Measurements from ENCODE around the gene TERB1. TPM values are rescaled to one million over a fixed set of nuclear protein-coding genes. Genes with fewer than 3 reads are reported as not detected.

Gene TERB1
- total and polyA plus RNA-seq, 2 experiments from 2014 or later, result 0.07 TPM; not detected in 1

DNA sequence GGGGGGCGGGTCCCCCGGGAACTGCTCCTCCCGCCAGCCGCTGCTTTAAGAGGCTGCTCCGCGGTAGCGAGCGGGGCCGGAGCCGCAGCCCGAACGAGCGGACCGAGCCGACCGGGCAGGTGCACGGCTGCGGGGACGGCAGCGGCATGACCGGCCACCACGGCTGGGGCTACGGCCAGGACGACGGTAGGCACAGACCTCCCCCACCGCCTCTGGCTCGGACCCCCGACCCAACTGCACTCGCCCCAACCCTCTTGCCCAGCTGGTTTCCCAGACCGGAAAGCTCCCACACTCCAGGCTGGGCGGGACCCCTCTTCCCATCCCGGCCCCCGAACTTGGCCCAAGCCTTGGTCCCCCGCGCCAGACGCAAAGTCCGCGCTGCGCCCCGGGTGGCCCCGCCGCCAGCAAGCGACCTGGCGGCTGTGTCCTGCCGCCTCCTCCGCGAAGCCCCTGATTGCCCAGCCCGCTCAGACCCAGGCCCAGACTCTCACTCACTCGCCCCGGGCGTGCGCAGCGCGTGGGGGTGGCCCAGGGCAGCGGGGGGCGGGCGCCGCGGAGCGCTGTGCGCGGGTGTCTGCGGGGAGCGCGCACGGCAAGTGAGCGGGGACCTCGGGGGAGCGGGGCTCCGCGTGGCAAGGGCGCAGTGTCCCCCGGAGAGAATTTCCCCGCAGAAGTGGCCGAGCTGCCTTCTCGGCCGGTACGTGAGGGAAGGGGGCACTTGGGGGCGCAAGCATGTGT is 43.1 kb upstream of the TERB1 start, which contains the start of gene CA7:
Gene CA7 (plus strand): TSS at position 73 of the 738 bp plus-strand sequence. CDS start 74 bp downstream, at position 147.
- H3K79me2 ChIP-seq, result no peaks in the 10 kb centered on the region
- H3K36me3 ChIP-seq (replicated peaks; ENCODE audit: insufficient read depth, low read depth), result no peaks in the 10 kb centered on the region
- no peak within 1 kb of the TSS for H3K27ac ChIP-seq
- DNase-seq (ENCODE audit: low spot score), result no peak
- no peaks in the 10 kb centered on the region for H4K20me1 ChIP-seq (ENCODE audit: insufficient read depth, poor library complexity, severe bottlenecking)
- no peaks in the 10 kb centered on the region for H3K9me2 ChIP-seq (replicated peaks; ENCODE audit: insufficient read depth)
- TF ChIP-seq EZH2 (IDR thresholded peaks at IDR 0.05; ENCODE audit: borderline replicate concordance), result peak; percentile 83
- TF ChIP-seq, protein P1, sequence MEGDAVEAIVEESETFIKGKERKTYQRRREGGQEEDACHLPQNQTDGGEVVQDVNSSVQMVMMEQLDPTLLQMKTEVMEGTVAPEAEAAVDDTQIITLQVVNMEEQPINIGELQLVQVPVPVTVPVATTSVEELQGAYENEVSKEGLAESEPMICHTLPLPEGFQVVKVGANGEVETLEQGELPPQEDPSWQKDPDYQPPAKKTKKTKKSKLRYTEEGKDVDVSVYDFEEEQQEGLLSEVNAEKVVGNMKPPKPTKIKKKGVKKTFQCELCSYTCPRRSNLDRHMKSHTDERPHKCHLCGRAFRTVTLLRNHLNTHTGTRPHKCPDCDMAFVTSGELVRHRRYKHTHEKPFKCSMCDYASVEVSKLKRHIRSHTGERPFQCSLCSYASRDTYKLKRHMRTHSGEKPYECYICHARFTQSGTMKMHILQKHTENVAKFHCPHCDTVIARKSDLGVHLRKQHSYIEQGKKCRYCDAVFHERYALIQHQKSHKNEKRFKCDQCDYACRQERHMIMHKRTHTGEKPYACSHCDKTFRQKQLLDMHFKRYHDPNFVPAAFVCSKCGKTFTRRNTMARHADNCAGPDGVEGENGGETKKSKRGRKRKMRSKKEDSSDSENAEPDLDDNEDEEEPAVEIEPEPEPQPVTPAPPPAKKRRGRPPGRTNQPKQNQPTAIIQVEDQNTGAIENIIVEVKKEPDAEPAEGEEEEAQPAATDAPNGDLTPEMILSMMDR (IDR thresholded peaks at IDR 0.05; ENCODE audit: poor library complexity), result no peak
- H2AFZ ChIP-seq, result no peak within 1 kb of the TSS
- H3K4me2 ChIP-seq, result peak within 1 kb of the TSS; percentile 99
- WGBS (ENCODE audit: low lambda C conversion rate, missing lambda C conversion rate), result 3% methylated on average over 58 of the region's 79 CpGs
- H3K27me3 ChIP-seq, result peaks cover 43% of the 10 kb centered on the region
- peaks cover 3% of the 10 kb centered on the region for H3K4me1 ChIP-seq (ENCODE audit: insufficient read depth)
- H3K4me3 ChIP-seq, result peak within 1 kb of the TSS; percentile 33
- no peaks in the 10 kb centered on the region for H3K9me3 ChIP-seq (ENCODE audit: low read depth)

DNA sequence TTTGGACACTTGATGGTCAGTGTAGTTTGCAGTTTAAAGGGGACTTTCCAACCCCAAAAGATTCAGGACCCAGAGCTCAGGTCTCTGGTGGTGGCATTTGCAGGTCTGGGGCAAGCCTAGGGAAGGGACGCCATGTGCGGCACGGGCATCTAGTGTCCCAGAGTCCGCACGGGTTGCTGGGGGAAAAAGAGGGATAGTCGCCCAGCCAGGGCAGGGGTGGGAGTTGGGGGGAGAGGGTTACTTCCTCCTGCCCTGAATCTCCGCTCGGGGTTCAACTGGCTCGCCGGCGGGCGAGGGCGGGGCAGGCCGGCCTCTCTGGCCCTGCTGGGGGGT is 42.6 kb upstream of the TERB1 start:
- no peak overlapping the region for H3K4me3 ChIP-seq
- H3K4me1 ChIP-seq (ENCODE audit: insufficient read depth), result peaks cover 3% of the 10 kb centered on the region
- 26% methylated on average over 6 of the region's 14 CpGs for WGBS (ENCODE audit: low lambda C conversion rate, missing lambda C conversion rate)
- no peaks in the 10 kb centered on the region for H3K36me3 ChIP-seq (replicated peaks; ENCODE audit: insufficient read depth, low read depth)
- H3K27ac ChIP-seq, result no peak overlapping the region
- peak overlapping the region; percentile 99 for H3K4me2 ChIP-seq
- H2AFZ ChIP-seq, result no peak overlapping the region
- H3K27me3 ChIP-seq, result peaks cover 48% of the 10 kb centered on the region
- no peaks in the 10 kb centered on the region for H3K9me3 ChIP-seq (ENCODE audit: low read depth)
- no peaks in the 10 kb centered on the region for H4K20me1 ChIP-seq (ENCODE audit: insufficient read depth, poor library complexity, severe bottlenecking)
- no peak for DNase-seq (ENCODE audit: low spot score)
- no peaks in the 10 kb centered on the region for H3K79me2 ChIP-seq
- TF ChIP-seq EZH2 (IDR thresholded peaks at IDR 0.05; ENCODE audit: borderline replicate concordance), result no peak
- TF ChIP-seq EZH2phosphoT487 (IDR thresholded peaks at IDR 0.05; ENCODE audit: low read depth, severe bottlenecking, unreplicated experiment), result no peak
- TF ChIP-seq, protein P1 (IDR thresholded peaks at IDR 0.05; ENCODE audit: poor library complexity), result no peak
- H3K9me2 ChIP-seq (replicated peaks; ENCODE audit: insufficient read depth), result no peaks in the 10 kb centered on the region

DNA sequence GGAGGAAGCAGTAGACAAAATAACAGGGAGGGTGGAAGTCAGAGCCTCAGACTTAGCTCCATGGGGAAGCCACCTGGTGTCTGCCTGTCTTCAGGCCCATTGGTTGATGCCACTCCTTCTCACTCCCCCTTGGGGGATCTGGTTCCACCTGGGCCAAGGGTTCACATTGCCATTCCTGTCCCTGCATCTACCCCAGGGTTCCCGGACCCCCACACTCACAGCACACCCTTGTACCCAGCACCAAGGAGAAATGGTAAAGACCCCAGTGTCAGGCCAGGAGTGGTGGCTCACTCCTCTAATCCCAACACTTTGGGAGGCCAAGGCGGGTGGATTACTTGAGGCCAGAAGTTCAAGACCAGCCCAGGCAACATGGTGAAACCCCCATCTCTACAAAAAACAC is 41.8 kb upstream of the TERB1 start:
- DNase-seq (ENCODE audit: low spot score), result no peak
- H3K36me3 ChIP-seq (replicated peaks; ENCODE audit: insufficient read depth, low read depth), result no peaks in the 10 kb centered on the region
- H3K79me2 ChIP-seq, result no peaks in the 10 kb centered on the region
- H4K20me1 ChIP-seq (ENCODE audit: insufficient read depth, poor library complexity, severe bottlenecking), result no peaks in the 10 kb centered on the region
- no peak overlapping the region for H3K4me3 ChIP-seq
- H3K9me2 ChIP-seq (replicated peaks; ENCODE audit: insufficient read depth), result no peaks in the 10 kb centered on the region
- no peaks in the 10 kb centered on the region for H3K9me3 ChIP-seq (ENCODE audit: low read depth)
- no peak overlapping the region for H3K27ac ChIP-seq
- WGBS (ENCODE audit: low lambda C conversion rate, missing lambda C conversion rate), result 94% methylated on average over 2 of the region's 2 CpGs
- H3K27me3 ChIP-seq, result peaks cover 48% of the 10 kb centered on the region
- TF ChIP-seq, protein P1 (IDR thresholded peaks at IDR 0.05; ENCODE audit: poor library complexity), result no peak
- TF ChIP-seq EZH2 (IDR thresholded peaks at IDR 0.05; ENCODE audit: borderline replicate concordance) (no peak), EZH2phosphoT487 (IDR thresholded peaks at IDR 0.05; ENCODE audit: low read depth, severe bottlenecking, unreplicated experiment) (no peak)
- no peak overlapping the region for H3K4me2 ChIP-seq
- H3K4me1 ChIP-seq (ENCODE audit: insufficient read depth), result peaks cover 3% of the 10 kb centered on the region
- no peak overlapping the region for H2AFZ ChIP-seq

Data from hepatocyte (in vitro differentiated cells).